Measurements from ENCODE around the gene DAPK1.

DAPK1 gene

GRCh38 chr9:87651431-87651830 lies 153.8 kb downstream of the DAPK1 start:
- DNase-seq: no peak

- no peak for DNase-seq
These were observed 156.3 kb downstream of the DAPK1 start for GRCh38 chr9:87653941-87654340.

GRCh38 chr9:87655731-87656130 lies 158.1 kb downstream of the DAPK1 start:
- DNase-seq: no peak

GRCh38 chr9:87656485-87656884 lies 158.8 kb downstream of the DAPK1 start:
- no peak for DNase-seq

- no peak for DNase-seq
These were observed 159.5 kb downstream of the DAPK1 start for GRCh38 chr9:87657190-87657589.

- no peak for DNase-seq
These were observed 160.2 kb downstream of the DAPK1 start for GRCh38 chr9:87657893-87658292.

- DNase-seq: no peak
These were observed 160.8 kb downstream of the DAPK1 start for GRCh38 chr9:87658511-87658910.

GRCh38 chr9:87659534-87660419 lies 162.1 kb downstream of the DAPK1 start:
- DNase-seq: no peak

GRCh38 chr9:87661241-87661640 lies 163.6 kb downstream of the DAPK1 start:
- DNase-seq: no peak

GRCh38 chr9:87662808-87663528 lies 165.3 kb downstream of the DAPK1 start:
- no peak for DNase-seq

GRCh38 chr9:87663556-87663955 lies 165.9 kb downstream of the DAPK1 start:
- no peak for DNase-seq

- DNase-seq: no peak
These were observed 166.7 kb downstream of the DAPK1 start for GRCh38 chr9:87664153-87665060.

GRCh38 chr9:87665505-87665904 lies 167.8 kb downstream of the DAPK1 start:
- no peak for DNase-seq

GRCh38 chr9:87667164-87667738 lies 169.6 kb downstream of the DAPK1 start:
- DNase-seq: peak; percentile 16

GRCh38 chr9:87668222-87668621 lies 170.6 kb downstream of the DAPK1 start:
- no peak for DNase-seq

- DNase-seq: no peak
These were observed 171.1 kb downstream of the DAPK1 start for GRCh38 chr9:87668722-87669121.

GRCh38 chr9:87670572-87671264 lies 173.1 kb downstream of the DAPK1 start:
- peak; percentile 53 for DNase-seq

- DNase-seq: no peak
These were observed 173.8 kb downstream of the DAPK1 start for GRCh38 chr9:87671478-87671877.

GRCh38 chr9:87671925-87672324 lies 174.3 kb downstream of the DAPK1 start:
- no peak for DNase-seq

GRCh38 chr9:87672586-87672985 lies 174.9 kb downstream of the DAPK1 start:
- DNase-seq: no peak

GRCh38 chr9:87673446-87674120 lies 175.9 kb downstream of the DAPK1 start:
- DNase-seq: no peak
